IgD-negative memory B cell (primary cell): ENCODE results near the gene PDCL2. TPM values are rescaled to one million over a fixed set of nuclear protein-coding genes. Genes with fewer than 3 reads are reported as not detected.

ENCODE experiments used
- H3K27ac Mint-ChIP-seq, 3 donors: one replicate each; pipeline ENCODE4 v1.8.0; 2020 to 2022; ENCODE audit warnings: mild to moderate bottlenecking in 3 of 3, mixed read lengths in 3 of 3, moderate library complexity in 1 of 3
- H3K27me3 Mint-ChIP-seq: one replicate; pipeline ENCODE4 v1.8.0; 2021; ENCODE audit warnings: mixed read lengths
- H3K36me3 Mint-ChIP-seq: one replicate; pipeline ENCODE4 v1.8.0; 2020; ENCODE audit warnings: mild to moderate bottlenecking, mixed read lengths
- H3K4me1 Mint-ChIP-seq, 3 donors: one replicate each; pipeline ENCODE4 v1.8.0; 2020 to 2022; ENCODE audit warnings: mixed read lengths in 3 of 3, mild to moderate bottlenecking in 1 of 3
- H3K4me3 Mint-ChIP-seq, 4 donors: one replicate each; pipeline ENCODE4 v1.8.0; 2020 to 2022; ENCODE audit warnings: mild to moderate bottlenecking in 4 of 4, mixed read lengths in 4 of 4, moderate library complexity in 3 of 4
- H3K9me3 Mint-ChIP-seq, 3 donors: one replicate each; pipeline ENCODE4 v1.8.0; 2020 to 2021; ENCODE audit warnings: mixed read lengths in 3 of 3, mild to moderate bottlenecking in 1 of 3
- polyA plus RNA-seq: library from polyadenylated mRNA; unstranded; fragments of 300-500 nt; fragmentation: Illumina TruSeq; gene quantifications from one replicate; pipeline ENCODE4 v1.2.3, GENCODE V29; 2021

The PDCL2 gene
- polyA plus RNA-seq, 1 donor from 2014 or later: not detected

GRCh38 chr4:55538531-55538930 lies 53.5 kb downstream of the PDCL2 start:
- peaks cover 8% of the 10 kb centered on the region for H3K36me3 Mint-ChIP-seq
- peak overlapping the region in 1 of 3 donors; percentile 48 for H3K27ac Mint-ChIP-seq
- H3K4me3 Mint-ChIP-seq: no peak overlapping the region
- no peaks in the 10 kb centered on the region for H3K27me3 Mint-ChIP-seq
- H3K9me3 Mint-ChIP-seq: peaks cover 0 to 7% (median 3%) of the 10 kb centered on the region in 3 donors
- H3K4me1 Mint-ChIP-seq: peaks cover 13 to 23% (median 14%) of the 10 kb centered on the region in 3 donors

- Mint-ChIP-seq H3K27me3 (no peaks in the 10 kb centered on the region), H3K4me1 (peaks cover 13 to 26% (median 16%) of the 10 kb centered on the region in 3 donors), H3K4me3 (no peak overlapping the region), H3K9me3 (peaks cover 3 to 18% (median 8%) of the 10 kb centered on the region in 3 donors), H3K36me3 (peaks cover 22% of the 10 kb centered on the region), H3K27ac (peak overlapping the region in 1 of 3 donors; percentile 63)
Observed at GRCh38 chr4:55534306-55534705, 57.7 kb downstream of the PDCL2 start.

GRCh38 chr4:55530691-55531090 lies 61.4 kb downstream of the PDCL2 start:
- H3K36me3 Mint-ChIP-seq: peaks cover 22% of the 10 kb centered on the region
- no peak overlapping the region for H3K27ac Mint-ChIP-seq
- H3K4me3 Mint-ChIP-seq: no peak overlapping the region
- H3K9me3 Mint-ChIP-seq: peaks cover 3 to 18% (median 8%) of the 10 kb centered on the region in 3 donors
- no peaks in the 10 kb centered on the region for H3K27me3 Mint-ChIP-seq
- H3K4me1 Mint-ChIP-seq: peaks cover 12 to 29% (median 15%) of the 10 kb centered on the region in 3 donors

GRCh38 chr4:55530167-55530566 lies 61.9 kb downstream of the PDCL2 start:
- H3K4me1 Mint-ChIP-seq: peaks cover 12 to 29% (median 15%) of the 10 kb centered on the region in 3 donors
- H3K27me3 Mint-ChIP-seq: no peaks in the 10 kb centered on the region
- no peak overlapping the region for H3K4me3 Mint-ChIP-seq
- H3K27ac Mint-ChIP-seq: no peak overlapping the region
- H3K36me3 Mint-ChIP-seq: peaks cover 22% of the 10 kb centered on the region
- H3K9me3 Mint-ChIP-seq: peaks cover 3 to 18% (median 8%) of the 10 kb centered on the region in 3 donors

- Mint-ChIP-seq H3K4me3 (no peak overlapping the region), H3K36me3 (peaks cover 20% of the 10 kb centered on the region), H3K9me3 (peaks cover 0 to 11% (median 8%) of the 10 kb centered on the region in 3 donors), H3K4me1 (peaks cover 11 to 25% (median 13%) of the 10 kb centered on the region in 3 donors), H3K27ac (no peak overlapping the region), H3K27me3 (no peaks in the 10 kb centered on the region)
Observed at GRCh38 chr4:55528491-55528890, 63.6 kb downstream of the PDCL2 start.

- H3K4me1 Mint-ChIP-seq: peaks cover 9 to 16% (median 14%) of the 10 kb centered on the region in 3 donors
- peaks cover 9% of the 10 kb centered on the region for H3K36me3 Mint-ChIP-seq
- H3K4me3 Mint-ChIP-seq: no peak overlapping the region
- H3K27ac Mint-ChIP-seq: no peak overlapping the region
- H3K9me3 Mint-ChIP-seq: peaks cover 0 to 5% (median 0%) of the 10 kb centered on the region in 3 donors
- H3K27me3 Mint-ChIP-seq: no peaks in the 10 kb centered on the region
Observed at GRCh38 chr4:55524844-55525571, 67.0 kb downstream of the PDCL2 start.

GRCh38 chr4:55518442-55518841 lies 73.6 kb downstream of the PDCL2 start:
- Mint-ChIP-seq H3K27ac (no peak overlapping the region), H3K27me3 (no peaks in the 10 kb centered on the region), H3K36me3 (peaks cover 12% of the 10 kb centered on the region), H3K4me1 (peaks cover 4 to 12% (median 6%) of the 10 kb centered on the region in 3 donors), H3K4me3 (no peak overlapping the region), H3K9me3 (no peaks in the 10 kb centered on the region)

GRCh38 chr4:55517526-55518229 lies 74.4 kb downstream of the PDCL2 start:
- peak overlapping the region in 1 of 4 donors; percentile 35 for H3K4me3 Mint-ChIP-seq
- peaks cover 12% of the 10 kb centered on the region for H3K36me3 Mint-ChIP-seq
- H3K4me1 Mint-ChIP-seq: peaks cover 3 to 14% (median 6%) of the 10 kb centered on the region in 3 donors
- H3K9me3 Mint-ChIP-seq: no peaks in the 10 kb centered on the region
- H3K27ac Mint-ChIP-seq: peak overlapping the region in 1 of 3 donors; percentile 21
- no peaks in the 10 kb centered on the region for H3K27me3 Mint-ChIP-seq

- H3K4me1 Mint-ChIP-seq: peaks cover 18 to 20% (median 19%) of the 10 kb centered on the region in 3 donors
- H3K4me3 Mint-ChIP-seq: no peak overlapping the region
- H3K9me3 Mint-ChIP-seq: no peaks in the 10 kb centered on the region
- H3K27me3 Mint-ChIP-seq: no peaks in the 10 kb centered on the region
- H3K36me3 Mint-ChIP-seq: peaks cover 13% of the 10 kb centered on the region
- H3K27ac Mint-ChIP-seq: peak overlapping the region in 1 of 3 donors; percentile 19
Observed at GRCh38 chr4:55512922-55513571, 79.0 kb downstream of the PDCL2 start.

- H3K4me1 Mint-ChIP-seq: peaks cover 14 to 18% (median 15%) of the 10 kb centered on the region in 3 donors
- H3K9me3 Mint-ChIP-seq: no peaks in the 10 kb centered on the region
- H3K36me3 Mint-ChIP-seq: peaks cover 16% of the 10 kb centered on the region
- H3K27me3 Mint-ChIP-seq: no peaks in the 10 kb centered on the region
- no peak overlapping the region for H3K4me3 Mint-ChIP-seq
- H3K27ac Mint-ChIP-seq: no peak overlapping the region
Observed at GRCh38 chr4:55512077-55512476, 80.0 kb downstream of the PDCL2 start.

- no peaks in the 10 kb centered on the region for H3K27me3 Mint-ChIP-seq
- H3K36me3 Mint-ChIP-seq: peaks cover 10% of the 10 kb centered on the region
- no peak overlapping the region for H3K27ac Mint-ChIP-seq
- peaks cover 14 to 18% (median 15%) of the 10 kb centered on the region in 3 donors for H3K4me1 Mint-ChIP-seq
- no peak overlapping the region for H3K4me3 Mint-ChIP-seq
- no peaks in the 10 kb centered on the region for H3K9me3 Mint-ChIP-seq
Observed at GRCh38 chr4:55510685-55511084, 81.4 kb downstream of the PDCL2 start.

GRCh38 chr4:55509266-55509665 lies 82.8 kb downstream of the PDCL2 start:
- no peak overlapping the region for H3K27ac Mint-ChIP-seq
- H3K27me3 Mint-ChIP-seq: no peaks in the 10 kb centered on the region
- peaks cover 14 to 18% (median 15%) of the 10 kb centered on the region in 3 donors for H3K4me1 Mint-ChIP-seq
- H3K36me3 Mint-ChIP-seq: peaks cover 8% of the 10 kb centered on the region
- H3K4me3 Mint-ChIP-seq: no peak overlapping the region
- H3K9me3 Mint-ChIP-seq: no peaks in the 10 kb centered on the region

- Mint-ChIP-seq H3K27me3 (no peaks in the 10 kb centered on the region), H3K4me1 (peaks cover 12 to 18% (median 18%) of the 10 kb centered on the region in 3 donors), H3K36me3 (peaks cover 12% of the 10 kb centered on the region), H3K4me3 (no peak overlapping the region), H3K27ac (no peak overlapping the region), H3K9me3 (no peaks in the 10 kb centered on the region)
Observed at GRCh38 chr4:55507612-55508011, 84.4 kb downstream of the PDCL2 start.
